OCI-LY7 (cell line): ENCODE measurements around the gene LDHAL6B. TPM values are rescaled to one million over a fixed set of nuclear protein-coding genes. Genes with fewer than 3 reads are reported as not detected.

ENCODE experiments used
- BruUV-seq: library from RNA; stranded (reverse); fragments of 400-500 nt; replicated peaks from 2 replicates; lab custom pipeline; 2021; lab: Mats Ljungman, UMichigan
- CTCF ChIA-PET: fragments of 300-600 bp; sonication (Branson Sonifier 250); formaldehyde crosslinking; loops from one replicate; lab custom pipeline; 2022; ENCODE audit warnings: antibody characterized with exemption; ENCODE audit not compliant: unreplicated experiment; lab: Charles Lee
- POLR2A ChIA-PET: fragments of 300-600 bp; sonication (Branson Sonifier 250); formaldehyde crosslinking; loops from one replicate; lab custom pipeline; 2022; ENCODE audit warnings: antibody characterized with exemption; lab: Charles Lee
- DNase-seq: peaks from one replicate; pipeline ENCODE4 v3.0.0-alpha.2; 2015; ENCODE audit warnings: low spot score
- H2AFZ ChIP-seq: fragments of 200-600 bp; sonication (generic), shearing (Covaris generic); 2 replicates; pipeline ENCODE4 v1.6.1; 2014; ENCODE audit warnings: mild to moderate bottlenecking, antibody characterized with exemption, low read length, moderate library complexity
- H3K27ac ChIP-seq: fragments of 200-600 bp; sonication (generic); 2 replicates; pipeline ENCODE4 v1.5.1; 2014; ENCODE audit warnings: mixed run types, low read depth, mild to moderate bottlenecking, moderate library complexity, low read length, inconsistent platforms; ENCODE audit not compliant: poor library complexity, severe bottlenecking
- H3K36me3 ChIP-seq: fragments of 200-600 bp; sonication (generic); 2 replicates; pipeline ENCODE4 v1.6.1; 2014; ENCODE audit warnings: mild to moderate bottlenecking, antibody characterized with exemption, low read length, moderate library complexity, mixed read lengths; ENCODE audit not compliant: insufficient read depth
- H3K4me1 ChIP-seq: fragments of 200-600 bp; sonication (generic); 2 replicates; pipeline ENCODE4 v1.5.1; 2014; ENCODE audit warnings: mild to moderate bottlenecking, low read length; ENCODE audit not compliant: insufficient read depth, poor library complexity, severe bottlenecking
- H3K4me2 ChIP-seq: fragments of 200-600 bp; sonication (generic); 2 replicates; pipeline ENCODE4 v1.6.1; 2014; ENCODE audit warnings: mild to moderate bottlenecking, low read length
- H3K4me3 ChIP-seq: fragments of 200-600 bp; sonication (generic); 2 replicates; pipeline ENCODE4 v1.5.1; 2014; ENCODE audit warnings: mild to moderate bottlenecking, low read depth, low read length; ENCODE audit not compliant: poor library complexity, severe bottlenecking
- H3K79me2 ChIP-seq: fragments of 200-600 bp; sonication (generic); 2 replicates; pipeline ENCODE4 v1.6.1; 2016; ENCODE audit warnings: low read depth, mild to moderate bottlenecking, low read length, moderate library complexity, mixed read lengths; ENCODE audit not compliant: insufficient read depth
- H3K9me2 ChIP-seq: fragments of 200-600 bp; sonication (generic); 2 replicates; pipeline ENCODE4 v1.6.1; 2016; ENCODE audit warnings: mild to moderate bottlenecking, low read length, mixed read lengths; ENCODE audit not compliant: insufficient read depth
- H3K9me3 ChIP-seq: fragments of 200-600 bp; sonication (generic); 2 replicates; pipeline ENCODE4 v1.6.1; 2014; ENCODE audit warnings: mild to moderate bottlenecking, mixed run types, low read length, mixed read lengths
- H4K20me1 ChIP-seq: fragments of 200-600 bp; sonication (generic); 2 replicates; pipeline ENCODE4 v1.6.1; 2014; ENCODE audit warnings: mild to moderate bottlenecking, antibody characterized with exemption, low read length, moderate library complexity, mixed read lengths; ENCODE audit not compliant: insufficient read depth
- EZH2phosphoT487 ChIP-seq: fragments of 200-600 bp; sonication (generic); IDR thresholded peaks from 2 replicates; pipeline ENCODE4 v1.6.1; 2018; ENCODE audit warnings: low read depth, borderline replicate concordance, mild to moderate bottlenecking, mixed run types, antibody characterized with exemption, low read length, moderate library complexity, mixed read lengths
- intact Hi-C: fragments of 100-400 bp; cut with micrococcal nuclease; formaldehyde crosslinking; loops from one replicate; pipeline ENCODE4 v1.10.0; 2022; ENCODE audit not compliant: unreplicated experiment
- total RNA-seq, 2 experiments: library from RNA; depleted of rRNA in 1 of 2; stranded (reverse); fragments of >200 nt in 1 of 2; shearing (Covaris generic) in 1 of 2; gene quantifications; 2 replicates each; pipeline ENCODE4 v1.2.3, GENCODE V29; 2014 to 2022
- TF ChIP-seq, protein P1 (sequence below): fragments of 200-600 bp; sonication (generic); conservative IDR thresholded peaks from 2 replicates; pipeline ENCODE4 v1.5.1; 2014; ENCODE audit warnings: mild to moderate bottlenecking, antibody characterized with exemption, low read length, moderate library complexity, mixed read lengths

LDHAL6B gene
- total RNA-seq, 2 experiments from 2014 or later = 0.09 TPM; not detected in 1

GRCh38 chr15:59197454-59197853, 9.2 kb upstream of the LDHAL6B start:
- H3K4me3 ChIP-seq = no peak overlapping the region
- no peak overlapping the region for H2AFZ ChIP-seq
- no peak overlapping the region for H3K4me2 ChIP-seq
- no peak for DNase-seq
- no peaks in the 10 kb centered on the region for H3K36me3 ChIP-seq
- no peaks in the 10 kb centered on the region for H3K9me2 ChIP-seq
- H3K79me2 ChIP-seq = no peaks in the 10 kb centered on the region
- no peaks in the 10 kb centered on the region for H4K20me1 ChIP-seq
- no peaks in the 10 kb centered on the region for H3K9me3 ChIP-seq
- CTCF ChIA-PET = no interaction called here
- POLR2A ChIA-PET = interaction anchor here (0.5 kb wide), 1 partner anchor 103 kb away, joined by 3 read pairs; no protein-coding TSS in a partner anchor
- H3K4me1 ChIP-seq = no peaks in the 10 kb centered on the region
- no TSS peak for BruUV-seq
- intact Hi-C loops = no loop called here
- TF ChIP-seq, protein P1, sequence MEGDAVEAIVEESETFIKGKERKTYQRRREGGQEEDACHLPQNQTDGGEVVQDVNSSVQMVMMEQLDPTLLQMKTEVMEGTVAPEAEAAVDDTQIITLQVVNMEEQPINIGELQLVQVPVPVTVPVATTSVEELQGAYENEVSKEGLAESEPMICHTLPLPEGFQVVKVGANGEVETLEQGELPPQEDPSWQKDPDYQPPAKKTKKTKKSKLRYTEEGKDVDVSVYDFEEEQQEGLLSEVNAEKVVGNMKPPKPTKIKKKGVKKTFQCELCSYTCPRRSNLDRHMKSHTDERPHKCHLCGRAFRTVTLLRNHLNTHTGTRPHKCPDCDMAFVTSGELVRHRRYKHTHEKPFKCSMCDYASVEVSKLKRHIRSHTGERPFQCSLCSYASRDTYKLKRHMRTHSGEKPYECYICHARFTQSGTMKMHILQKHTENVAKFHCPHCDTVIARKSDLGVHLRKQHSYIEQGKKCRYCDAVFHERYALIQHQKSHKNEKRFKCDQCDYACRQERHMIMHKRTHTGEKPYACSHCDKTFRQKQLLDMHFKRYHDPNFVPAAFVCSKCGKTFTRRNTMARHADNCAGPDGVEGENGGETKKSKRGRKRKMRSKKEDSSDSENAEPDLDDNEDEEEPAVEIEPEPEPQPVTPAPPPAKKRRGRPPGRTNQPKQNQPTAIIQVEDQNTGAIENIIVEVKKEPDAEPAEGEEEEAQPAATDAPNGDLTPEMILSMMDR = no peak
- TF ChIP-seq EZH2phosphoT487 = no peak
- no peak overlapping the region for H3K27ac ChIP-seq

DNA sequence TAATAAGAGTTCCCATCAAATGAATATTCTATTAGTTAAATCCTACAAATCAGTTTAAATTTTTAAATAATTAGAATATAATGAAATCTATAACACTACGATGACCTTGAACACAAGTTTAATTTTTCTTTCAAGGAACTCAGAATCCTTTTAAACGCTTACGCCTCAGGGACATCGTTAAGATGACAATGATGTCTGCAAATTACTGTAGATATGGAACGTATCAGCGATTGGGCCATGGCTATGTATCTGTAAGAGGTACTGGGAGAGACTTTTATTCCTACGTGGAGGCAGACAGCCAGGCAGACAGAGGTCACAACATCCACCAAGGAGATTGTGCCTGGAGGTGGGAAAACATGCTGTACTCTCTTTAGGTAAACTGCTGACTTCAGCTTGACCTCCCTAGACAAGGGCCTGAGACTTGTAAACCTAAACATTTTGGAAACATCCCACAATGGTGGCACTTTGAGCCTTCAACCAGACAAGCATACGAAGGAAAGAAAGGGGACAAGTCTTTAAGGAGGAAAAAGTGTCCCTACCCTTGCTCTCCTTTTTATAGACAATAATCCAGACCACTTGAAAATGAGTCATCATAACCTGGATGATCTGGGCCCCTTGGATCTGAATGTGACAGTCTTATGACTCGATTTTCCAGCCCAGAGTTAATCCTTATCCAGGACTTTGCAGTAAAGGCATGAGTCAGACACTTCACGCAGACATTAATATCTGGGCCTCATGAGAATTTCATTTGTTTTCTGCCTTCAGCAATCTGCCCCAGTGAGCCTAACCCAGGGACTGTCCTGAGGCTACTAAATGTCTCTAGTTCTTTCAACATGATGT, 6.8 kb upstream of the LDHAL6B start:
- H3K79me2 ChIP-seq = no peaks in the 10 kb centered on the region
- H3K4me1 ChIP-seq = no peaks in the 10 kb centered on the region
- H3K4me3 ChIP-seq = no peak overlapping the region
- no peak for DNase-seq
- BruUV-seq = no TSS peak
- H2AFZ ChIP-seq = no peak overlapping the region
- POLR2A ChIA-PET = no interaction called here
- H3K9me3 ChIP-seq = no peaks in the 10 kb centered on the region
- no peaks in the 10 kb centered on the region for H3K9me2 ChIP-seq
- no peaks in the 10 kb centered on the region for H3K36me3 ChIP-seq
- H4K20me1 ChIP-seq = no peaks in the 10 kb centered on the region
- H3K27ac ChIP-seq = no peak overlapping the region
- CTCF ChIA-PET = no interaction called here
- H3K4me2 ChIP-seq = no peak overlapping the region
- TF ChIP-seq, protein P1 = no peak
- no peak for TF ChIP-seq EZH2phosphoT487
- intact Hi-C loops = no loop called here

GRCh38 chr15:59200560-59200959, 6.1 kb upstream of the LDHAL6B start:
- Histone ChIP-seq H3K79me2 (no peaks in the 10 kb centered on the region), H3K9me3 (no peaks in the 10 kb centered on the region), H2AFZ (no peak overlapping the region), H3K4me2 (no peak overlapping the region), H3K4me3 (no peak overlapping the region), H3K9me2 (no peaks in the 10 kb centered on the region), H3K36me3 (no peaks in the 10 kb centered on the region), H3K4me1 (no peaks in the 10 kb centered on the region), H3K27ac (no peak overlapping the region), H4K20me1 (no peaks in the 10 kb centered on the region)
- no peak for DNase-seq
- no TSS peak for BruUV-seq
- TF ChIP-seq, protein P1 = no peak
- no peak for TF ChIP-seq EZH2phosphoT487
- ChIA-PET POLR2A (interaction anchor here (0.6 to 0.7 kb wide), 3 partner anchors 10 to 372 kb away, joined by 3 read pairs; no protein-coding TSS in a partner anchor), CTCF (no interaction called here)
- intact Hi-C loops = no loop called here
